ENCODE results near the gene CYTH4.

- TF ChIP-seq SUZ12 (IDR thresholded peaks at IDR 0.05; ENCODE audit: extremely low read depth, insufficient read depth, insufficient read length) (no peak), YY1 (IDR thresholded peaks at IDR 0.05; ENCODE audit: insufficient read depth, insufficient read length) (no peak), ZNF274 (IDR thresholded peaks at IDR 0.05; ENCODE audit: low read depth, low read length) (no peak)
These were observed 31.3 kb downstream of the CYTH4 start for GRCh38 chr22:37313376-37314314.
